Coronary artery (tissue), 2 donors: Measurements from ENCODE around the gene MAPT.

Experiments
- DNase-seq: peaks from one replicate; pipeline ENCODE4 v3.0.0-alpha.2; 2017; ENCODE audit warnings: low spot score
- H3K27ac ChIP-seq, 2 donors: fragments of 200-600 bp; sonication (generic); one replicate each; pipeline ENCODE4 v1.5.1; 2016 to 2019
- H3K4me3 ChIP-seq: fragments of 200-600 bp; sonication (generic); 2 replicates; pipeline ENCODE4 v1.5.1; 2016; ENCODE audit warnings: mild to moderate bottlenecking, moderate library complexity
- TF ChIP-seq, protein P1 (sequence below): fragments of 200-600 bp; sonication (generic); IDR thresholded peaks from one replicate; pipeline ENCODE4 v1.5.1; 2019; ENCODE audit warnings: antibody characterized with exemption

The MAPT gene

GRCh38 chr17:46027976-46028325 lies 133.6 kb downstream of the MAPT start:
- no peak for DNase-seq
- H3K4me3 ChIP-seq: no peak overlapping the region
- TF ChIP-seq, protein P1, sequence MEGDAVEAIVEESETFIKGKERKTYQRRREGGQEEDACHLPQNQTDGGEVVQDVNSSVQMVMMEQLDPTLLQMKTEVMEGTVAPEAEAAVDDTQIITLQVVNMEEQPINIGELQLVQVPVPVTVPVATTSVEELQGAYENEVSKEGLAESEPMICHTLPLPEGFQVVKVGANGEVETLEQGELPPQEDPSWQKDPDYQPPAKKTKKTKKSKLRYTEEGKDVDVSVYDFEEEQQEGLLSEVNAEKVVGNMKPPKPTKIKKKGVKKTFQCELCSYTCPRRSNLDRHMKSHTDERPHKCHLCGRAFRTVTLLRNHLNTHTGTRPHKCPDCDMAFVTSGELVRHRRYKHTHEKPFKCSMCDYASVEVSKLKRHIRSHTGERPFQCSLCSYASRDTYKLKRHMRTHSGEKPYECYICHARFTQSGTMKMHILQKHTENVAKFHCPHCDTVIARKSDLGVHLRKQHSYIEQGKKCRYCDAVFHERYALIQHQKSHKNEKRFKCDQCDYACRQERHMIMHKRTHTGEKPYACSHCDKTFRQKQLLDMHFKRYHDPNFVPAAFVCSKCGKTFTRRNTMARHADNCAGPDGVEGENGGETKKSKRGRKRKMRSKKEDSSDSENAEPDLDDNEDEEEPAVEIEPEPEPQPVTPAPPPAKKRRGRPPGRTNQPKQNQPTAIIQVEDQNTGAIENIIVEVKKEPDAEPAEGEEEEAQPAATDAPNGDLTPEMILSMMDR: no peak
- peak overlapping the region in 1 of 2 donors; percentile 68 for H3K27ac ChIP-seq

- TF ChIP-seq, protein P1: no peak
- Histone ChIP-seq H3K27ac (no peak overlapping the region), H3K4me3 (no peak overlapping the region)
- DNase-seq: no peak
These were observed 134.0 kb downstream of the MAPT start for GRCh38 chr17:46028374-46028773.

- DNase-seq: no peak
- no peak overlapping the region for H3K4me3 ChIP-seq
- TF ChIP-seq, protein P1: no peak
- H3K27ac ChIP-seq: no peak overlapping the region
These were observed 134.7 kb downstream of the MAPT start for GRCh38 chr17:46028981-46029565.

- TF ChIP-seq, protein P1: no peak
- H3K4me3 ChIP-seq: no peak overlapping the region
- no peak overlapping the region for H3K27ac ChIP-seq
- no peak for DNase-seq
These were observed 135.3 kb downstream of the MAPT start for GRCh38 chr17:46029627-46030026.

DNA sequence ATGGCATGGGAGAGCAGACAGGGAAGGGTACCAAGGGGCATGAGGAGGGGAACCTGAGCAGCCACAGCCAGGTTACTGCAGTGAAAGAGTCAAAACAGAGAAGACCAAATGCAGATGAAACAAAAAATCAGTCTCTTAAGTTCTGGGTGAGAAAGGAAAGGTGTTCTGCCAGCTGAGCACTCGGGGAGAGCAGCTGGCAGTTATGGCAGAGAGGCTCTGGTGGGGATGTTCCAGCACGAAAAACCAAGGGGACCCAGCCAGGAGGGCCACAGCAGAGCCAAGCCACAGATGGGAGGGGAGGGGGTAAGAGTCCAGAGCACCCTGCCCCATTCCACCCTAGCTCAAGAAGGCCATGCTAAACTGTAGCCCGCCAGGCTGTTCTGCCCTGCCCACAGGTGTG lies 136.4 kb downstream of the MAPT start:
- TF ChIP-seq, protein P1: no peak
- no peak overlapping the region for H3K27ac ChIP-seq
- DNase-seq: no peak
- H3K4me3 ChIP-seq: no peak overlapping the region

DNA sequence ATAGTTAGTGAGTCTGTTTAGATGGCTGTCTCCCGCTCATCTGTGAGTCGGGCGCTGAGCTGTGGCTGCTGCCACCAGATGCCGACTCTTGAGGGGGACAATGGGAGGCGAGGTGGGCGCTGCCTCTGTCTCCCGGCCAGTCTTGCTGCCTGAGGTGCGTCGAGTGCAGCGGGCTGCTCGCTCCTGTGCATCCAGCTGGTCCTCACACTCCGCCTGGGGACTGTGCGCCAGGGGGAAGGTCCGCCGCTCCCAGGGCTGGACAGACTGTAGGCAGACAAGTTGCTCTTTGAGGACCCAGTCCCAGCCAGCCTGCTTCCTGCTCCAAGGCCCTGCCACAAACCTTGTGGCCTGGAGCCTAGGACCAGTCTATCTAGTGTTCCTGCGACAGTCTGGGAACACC lies 137.1 kb downstream of the MAPT start:
- H3K27ac ChIP-seq: no peak overlapping the region
- DNase-seq: no peak
- TF ChIP-seq, protein P1: no peak

DNA sequence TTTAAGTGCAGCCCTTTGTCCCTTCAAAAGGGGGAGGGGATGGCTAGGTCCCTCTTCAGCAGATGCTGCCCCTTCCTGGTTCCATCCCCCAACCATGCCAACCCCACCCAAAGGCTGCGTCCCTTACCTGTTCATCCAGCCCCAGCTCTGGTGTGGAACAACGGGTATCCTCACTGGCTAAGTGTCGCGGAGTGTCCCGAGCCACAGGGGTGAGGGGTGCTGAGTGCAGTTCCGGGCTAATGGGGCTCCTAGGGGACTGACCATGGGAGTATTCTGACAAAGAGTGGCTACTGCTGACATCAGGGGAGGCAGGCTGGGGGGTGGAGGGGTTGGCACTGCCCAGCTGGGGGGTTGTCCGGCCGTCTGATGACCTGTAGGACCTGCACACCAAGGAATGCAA lies 137.6 kb downstream of the MAPT start:
- DNase-seq: no peak
- no peak overlapping the region for H3K4me3 ChIP-seq
- no peak overlapping the region for H3K27ac ChIP-seq
- TF ChIP-seq, protein P1: no peak

More for the DNA sequence above, 137.1 kb downstream of the MAPT start:
- no peak overlapping the region for H3K4me3 ChIP-seq
